ENCODE data around the gene MYT1. TPM values are rescaled to one million over a fixed set of nuclear protein-coding genes. Genes with fewer than 3 reads are reported as not detected.

The MYT1 gene
- total and polyA plus RNA-seq, 9 of the 15 experiments (the other 6 are each of a cell fraction or from before 2014, with no cell fraction given), result 0.02 to 0.12 (median 0.06) TPM; not detected in 4

GRCh38 chr20:64165866-64166600 lies 1.8 kb downstream of the MYT1 start:
- TF ChIP-seq AFF1 (IDR thresholded peaks at IDR 0.05; ENCODE audit: low read depth in 1 of 2, partially characterized antibody in 2 of 2), result no peak
- no peak for TF ChIP-seq ZC3H11A (IDR thresholded peaks at IDR 0.05; ENCODE audit: low read depth, low read length)
- no peak for TF ChIP-seq IFI16 (CRISPR knock-in tag; IDR thresholded peaks at IDR 0.05)
- TF ChIP-seq CBFA2T3 (IDR thresholded peaks at IDR 0.05), result peak; percentile 19; the same call in 1 of the 2 replicates
- no peak for TF ChIP-seq ZNF780A (CRISPR knock-in tag; IDR thresholded peaks at IDR 0.05)
- WGBS (ENCODE audit: insufficient coverage, low coverage, missing lambda C conversion rate), result 0% methylated on average over 14 of the region's 14 CpGs
- FAIRE-seq (no peak), DNase-seq (ENCODE audit: extremely low read depth in 1 of 4, low spot score in 3 of 4) (no peak), ATAC-seq (no peak)
- Histone ChIP-seq H3K4me1 (replicated peaks in 1 of 2; ENCODE audit: control insufficient read depth in 2 of 2, insufficient read depth in 2 of 2, low read length in 2 of 2) (peaks cover 0 to 7% of the 10 kb centered on the region in 2 experiments; a peak in 1 of 5 replicates), H2AFZ (ENCODE audit: low read depth, low read length) (no peak overlapping the region), H3K9me1 (ENCODE audit: control insufficient read depth, insufficient read depth, low read length) (peaks cover 4% of the 10 kb centered on the region), H3K9ac (ENCODE audit: insufficient read depth in 1 of 2, low read depth in 2 of 2, low read length in 2 of 2) (no peak overlapping the region), H3K36me3 (ENCODE audit: control insufficient read depth, insufficient read depth, low read length) (no peaks in the 10 kb centered on the region), H4K20me1 (replicated peaks; ENCODE audit: control insufficient read depth, insufficient read depth, low read length) (peaks cover 4% of the 10 kb centered on the region; the same call in 1 of the 2 replicates), H3K9me3 (replicated peaks; ENCODE audit: control insufficient read depth, insufficient read depth, low read depth, low read length) (no peaks in the 10 kb centered on the region), H3K27me3 (ENCODE audit: control insufficient read depth in 2 of 2, insufficient read depth in 2 of 2, low read length in 2 of 2) (peaks cover 49 to 83% of the 10 kb centered on the region in 2 experiments), H3K27ac (ENCODE audit: extremely low read depth, low read depth, low read length) (no peak overlapping the region), H3K4me2 (ENCODE audit: insufficient read depth, low read length) (no peak overlapping the region), H3K4me3 (no peak overlapping the region), H3K79me2 (ENCODE audit: control insufficient read depth, insufficient read depth, low read length) (no peaks in the 10 kb centered on the region)
- intact Hi-C loops (cut with micrococcal nuclease), result no loop called here
- BruUV-seq (replicated peaks), result no TSS peak
- CTCF ChIA-PET (ENCODE audit: low intra/inter-chr PET ratio), result no interaction called here
- in situ Hi-C loops (cut with MboI), result no loop called here
- POLR2A ChIA-PET, result no interaction called here
